Measurements from ENCODE around the gene MEIS2.

Gene MEIS2

DNA sequence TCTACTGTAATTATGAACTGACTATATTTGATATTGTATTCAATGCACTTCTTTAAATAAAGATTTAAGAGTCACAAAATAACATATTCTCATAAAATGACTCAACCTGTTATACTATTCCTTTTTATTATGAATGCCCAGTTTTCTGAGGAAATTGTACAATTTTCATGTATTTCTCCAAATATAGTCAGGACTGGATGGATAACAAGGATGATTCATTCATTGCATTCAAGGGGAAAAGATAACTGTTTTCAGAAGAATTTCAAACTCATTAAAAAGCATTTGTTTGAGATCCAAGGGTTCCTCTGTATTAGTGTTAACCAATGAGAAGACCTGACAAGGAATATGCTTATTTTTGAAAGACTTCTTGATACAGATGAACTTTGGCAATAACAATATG is 163.7 kb downstream of the MEIS2 start:
- DNase-seq (ENCODE audit: low read depth in 2 of 2): no peak

- DNase-seq (ENCODE audit: low read depth in 2 of 2): no peak
Observed at GRCh38 chr15:36933255-36933990, 166.9 kb downstream of the MEIS2 start.

DNA sequence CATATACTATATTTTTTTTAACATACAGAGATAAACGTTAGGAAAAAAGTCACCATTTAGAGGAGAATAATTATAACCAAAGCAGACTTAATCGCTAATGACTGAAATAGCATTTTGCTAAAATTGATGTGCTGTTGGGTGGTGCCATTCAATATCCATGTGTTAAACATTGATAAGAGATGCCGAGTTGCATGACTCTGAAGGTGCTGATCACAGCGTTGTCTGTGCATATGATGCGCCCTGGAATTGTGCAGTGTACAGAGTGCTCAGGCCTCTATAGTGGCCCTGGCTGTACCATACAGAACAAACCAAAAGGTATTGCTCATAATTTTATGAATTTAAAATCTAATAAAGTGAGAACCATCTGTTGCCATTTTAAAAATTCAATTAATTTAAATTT is 168.3 kb downstream of the MEIS2 start:
- no peak for DNase-seq (ENCODE audit: low read depth in 2 of 2)

GRCh38 chr15:36931434-36931833 is 168.9 kb downstream of the MEIS2 start:
- no peak for DNase-seq (ENCODE audit: low read depth in 2 of 2)

DNA sequence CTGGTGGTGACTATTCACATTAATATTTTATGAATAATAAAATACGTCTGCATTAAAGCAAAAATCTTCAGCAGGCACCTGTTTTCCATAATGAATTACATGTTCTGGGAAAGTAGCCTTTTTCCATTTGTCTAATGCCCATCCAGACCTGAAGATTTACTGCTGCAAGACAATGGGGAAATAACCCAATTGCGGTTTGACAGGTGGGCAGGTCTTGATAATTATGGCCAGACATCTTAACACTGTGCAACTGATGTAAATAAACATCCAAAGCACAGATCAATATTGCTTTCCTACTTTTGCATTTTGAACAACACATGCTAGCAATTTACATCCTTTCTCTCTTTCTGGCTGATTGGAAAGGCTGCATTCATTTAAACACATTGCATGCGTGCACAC is 173.9 kb downstream of the MEIS2 start:
- no peak for DNase-seq (ENCODE audit: low read depth in 2 of 2)

- no peak for DNase-seq (ENCODE audit: low read depth in 2 of 2)
Observed at GRCh38 chr15:36925653-36926426, 174.5 kb downstream of the MEIS2 start.

DNA sequence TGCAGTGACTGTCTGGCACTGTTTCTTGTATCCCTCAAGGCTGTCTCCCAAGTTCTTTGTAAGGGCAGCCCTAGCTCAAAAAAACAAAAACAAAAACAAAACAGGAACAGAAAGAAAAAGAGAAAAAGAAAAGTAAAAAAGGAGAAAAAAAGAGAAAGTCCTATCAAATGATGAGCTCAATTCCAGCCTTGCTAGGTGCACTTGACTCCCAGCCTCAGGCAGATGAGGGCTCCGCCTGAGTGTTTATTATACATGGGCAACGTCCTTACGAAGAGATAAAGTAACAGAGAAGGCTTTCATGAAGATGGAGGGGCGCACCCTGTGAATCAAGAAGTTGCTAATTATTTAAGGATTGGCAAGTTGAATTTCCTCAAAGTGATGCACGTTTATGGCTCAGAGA is 175.3 kb downstream of the MEIS2 start:
- DNase-seq (ENCODE audit: low read depth in 2 of 2): no peak

- DNase-seq (ENCODE audit: low read depth in 2 of 2): no peak
Observed at GRCh38 chr15:36924034-36924433, 176.3 kb downstream of the MEIS2 start.

GRCh38 chr15:36921484-36922091 is 178.8 kb downstream of the MEIS2 start:
- DNase-seq (ENCODE audit: low read depth in 2 of 2): no peak

DNA sequence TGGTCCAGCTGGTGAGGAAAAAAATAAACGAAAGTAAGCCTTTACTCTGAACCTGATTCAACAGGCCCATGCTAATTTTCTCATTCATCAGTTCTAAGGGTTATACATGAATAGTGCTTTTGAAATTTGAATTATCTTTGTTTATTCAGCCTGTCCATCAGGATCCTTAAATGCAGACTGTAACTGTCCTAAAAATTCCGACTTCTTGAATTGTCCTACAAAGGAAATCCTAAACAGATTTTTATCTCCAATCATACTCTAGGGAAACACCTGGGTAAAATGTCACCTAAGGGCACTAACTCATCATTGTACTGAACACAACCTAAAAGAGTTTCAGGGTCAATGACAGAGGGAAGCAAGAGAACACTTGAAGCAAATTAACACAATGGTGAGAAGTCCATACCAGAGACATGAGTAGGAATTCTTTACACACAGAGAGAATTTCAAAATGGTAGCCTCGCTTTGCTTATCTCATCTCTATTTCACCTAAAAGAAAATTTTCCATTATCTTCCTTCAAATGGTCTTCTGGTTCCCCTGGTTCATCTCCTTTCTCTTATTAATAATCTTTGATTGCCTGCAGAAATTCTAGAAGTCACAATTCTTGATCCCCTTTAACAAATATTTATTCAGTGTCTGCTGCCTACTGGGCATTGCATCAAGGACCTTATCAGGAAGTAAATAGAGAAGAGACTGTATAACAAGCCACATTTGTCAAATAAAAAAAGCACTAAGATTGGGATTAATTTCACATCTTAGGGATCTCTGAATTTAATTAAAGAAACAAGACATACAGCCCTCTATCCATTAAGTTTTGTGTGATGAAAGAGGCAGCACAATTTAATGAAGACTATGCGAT is 182.7 kb downstream of the MEIS2 start:
- no peak for DNase-seq (ENCODE audit: low read depth in 2 of 2)

DNA sequence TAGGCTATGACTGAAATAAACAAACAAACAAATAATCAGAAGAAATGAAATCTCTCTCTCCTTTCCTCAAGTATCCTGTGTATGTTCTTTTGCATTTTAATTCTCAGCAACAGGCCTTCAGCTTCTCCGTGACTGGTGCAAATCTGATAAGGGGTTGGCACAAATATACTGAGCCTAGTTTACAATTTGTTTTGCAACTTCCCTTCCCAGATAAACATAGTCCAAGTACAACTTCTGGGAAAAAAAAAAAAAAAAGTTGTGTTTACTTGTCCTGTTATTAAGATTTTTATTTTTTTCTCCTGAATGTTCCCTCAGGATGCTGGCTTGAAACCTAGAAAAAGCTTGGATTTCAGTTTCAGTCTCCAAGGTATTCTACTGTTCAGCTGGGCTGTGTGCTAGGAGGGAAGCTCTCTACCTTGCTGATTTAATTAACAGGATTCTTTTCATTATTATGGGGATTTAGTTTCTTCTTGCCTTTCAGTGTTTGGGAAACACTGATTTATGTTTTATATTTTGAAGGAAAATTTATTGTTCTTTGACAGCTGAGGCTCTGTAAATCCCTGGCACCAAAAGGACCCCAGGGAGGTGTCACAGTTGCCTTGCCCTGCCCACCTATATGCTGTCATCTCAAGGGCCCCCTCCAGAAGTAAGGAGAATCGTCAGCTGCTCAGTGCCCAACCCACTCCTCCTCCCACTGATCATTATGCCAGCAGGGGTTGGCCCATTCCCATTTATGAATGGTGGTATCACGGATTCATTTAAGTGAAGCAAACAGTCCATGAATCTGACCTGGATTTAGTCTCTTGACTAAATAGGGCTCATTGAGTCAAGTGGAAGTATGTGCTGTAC is 185.2 kb downstream of the MEIS2 start:
- DNase-seq (ENCODE audit: low read depth in 2 of 2): no peak

GRCh38 chr15:36914466-36914865 is 185.9 kb downstream of the MEIS2 start:
- no peak for DNase-seq (ENCODE audit: low read depth in 2 of 2)

GRCh38 chr15:36912311-36912712 is 188.0 kb downstream of the MEIS2 start:
- no peak for DNase-seq (ENCODE audit: low read depth in 2 of 2)

DNA sequence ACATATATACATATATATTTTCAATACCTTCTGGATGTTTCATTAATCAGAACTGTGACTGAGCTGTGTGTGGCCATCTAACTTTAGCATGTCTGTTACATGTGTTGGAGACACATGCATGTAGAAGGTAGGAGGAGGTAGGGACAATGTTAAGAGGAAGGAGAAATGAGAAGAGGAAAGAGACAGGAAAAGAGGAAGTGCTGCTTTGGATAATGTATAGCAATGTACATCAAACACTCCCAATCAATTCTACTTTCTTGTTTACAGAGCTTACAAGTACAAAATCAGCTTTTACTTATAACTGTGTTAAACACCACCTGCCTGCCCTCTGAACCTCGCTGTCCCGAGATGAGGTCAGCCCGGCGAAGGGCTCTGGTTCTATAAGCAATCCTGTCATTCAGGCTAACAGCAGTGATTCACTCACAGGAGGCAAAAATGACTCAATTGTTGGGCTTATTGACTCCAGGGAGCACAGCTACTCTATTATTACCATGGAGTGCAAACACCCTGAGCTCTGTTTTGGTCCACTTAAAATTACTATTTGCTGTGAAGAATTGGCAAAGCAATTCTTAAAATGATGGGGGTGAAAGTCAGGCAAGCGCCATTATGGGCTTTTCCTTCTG is 188.9 kb downstream of the MEIS2 start:
- DNase-seq (ENCODE audit: low read depth in 2 of 2): no peak

- no peak for DNase-seq (ENCODE audit: low read depth in 2 of 2)
Observed at GRCh38 chr15:36908991-36909390, 191.4 kb downstream of the MEIS2 start.

DNA sequence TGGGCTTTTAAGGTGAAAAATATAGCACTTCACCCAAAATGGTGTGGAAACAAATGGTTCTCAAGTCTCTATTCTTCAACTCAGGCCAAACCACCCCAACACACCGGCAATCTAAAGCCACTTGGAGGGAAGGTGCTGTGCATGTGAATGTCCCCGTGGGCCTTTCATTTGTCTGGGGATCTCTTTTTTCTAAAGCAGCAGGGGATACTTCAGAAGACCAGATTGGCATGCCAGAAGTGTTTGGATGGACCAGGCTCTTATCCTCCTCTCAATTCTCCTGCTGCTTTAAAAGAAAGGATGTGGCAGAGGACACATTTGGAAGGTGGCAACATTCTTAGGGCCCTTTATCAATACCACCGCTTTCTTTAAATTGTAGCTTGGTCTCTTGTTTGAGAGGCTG is 193.1 kb downstream of the MEIS2 start:
- no peak for DNase-seq (ENCODE audit: low read depth in 2 of 2)

DNA sequence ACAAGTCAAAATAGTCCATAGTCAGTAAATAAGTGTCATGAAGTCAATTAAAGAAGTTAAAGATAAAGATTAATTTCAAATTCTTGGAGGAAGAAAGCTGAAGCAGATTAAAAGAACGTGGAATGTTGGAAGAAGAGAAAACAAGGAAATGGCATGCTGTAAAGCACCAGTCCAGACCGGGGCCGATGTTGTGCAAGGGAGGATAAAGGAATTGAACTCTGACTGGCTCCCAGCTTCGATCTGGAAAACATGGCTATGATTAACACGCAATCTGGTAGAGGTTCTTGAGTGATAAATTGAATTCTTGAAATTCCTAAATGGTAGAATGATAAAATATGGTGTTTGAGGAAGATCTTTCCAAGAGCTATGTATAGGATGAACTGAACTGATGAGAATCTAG is 194.4 kb downstream of the MEIS2 start:
- DNase-seq (ENCODE audit: low read depth in 2 of 2): no peak

- no peak for DNase-seq (ENCODE audit: low read depth in 2 of 2)
Observed at GRCh38 chr15:36904715-36905114, 195.6 kb downstream of the MEIS2 start.

DNA sequence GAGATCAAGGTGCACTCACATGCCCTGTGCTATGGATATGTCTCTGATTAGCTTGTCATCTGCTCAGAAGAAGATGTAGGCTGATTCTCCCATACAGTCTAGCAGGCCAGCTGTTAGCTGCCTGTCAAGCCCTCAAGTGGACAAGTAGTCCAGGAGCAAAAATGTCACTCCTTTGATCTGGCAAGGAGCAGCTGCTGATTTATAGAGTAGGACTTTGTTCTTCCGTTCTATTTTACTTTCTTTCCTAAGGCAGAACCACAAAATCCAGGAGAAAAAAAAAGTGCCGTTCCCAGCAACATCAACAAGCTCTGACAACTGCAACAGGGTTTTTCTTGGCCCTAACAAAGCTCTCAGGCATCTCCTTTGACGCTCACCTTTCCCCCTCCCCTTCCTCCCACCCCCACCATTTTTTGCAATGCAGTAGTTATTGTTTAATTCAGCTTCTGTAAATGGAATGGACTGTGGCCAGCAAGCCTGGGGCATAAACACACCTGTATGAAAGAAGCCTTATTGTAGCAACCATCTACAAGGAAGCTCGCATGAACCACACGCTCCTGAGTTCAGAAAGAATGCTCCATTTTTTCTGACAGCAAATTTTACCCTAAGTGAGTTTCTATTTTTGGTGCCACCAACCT is 196.3 kb downstream of the MEIS2 start:
- DNase-seq (ENCODE audit: low read depth in 2 of 2): no peak

DNA sequence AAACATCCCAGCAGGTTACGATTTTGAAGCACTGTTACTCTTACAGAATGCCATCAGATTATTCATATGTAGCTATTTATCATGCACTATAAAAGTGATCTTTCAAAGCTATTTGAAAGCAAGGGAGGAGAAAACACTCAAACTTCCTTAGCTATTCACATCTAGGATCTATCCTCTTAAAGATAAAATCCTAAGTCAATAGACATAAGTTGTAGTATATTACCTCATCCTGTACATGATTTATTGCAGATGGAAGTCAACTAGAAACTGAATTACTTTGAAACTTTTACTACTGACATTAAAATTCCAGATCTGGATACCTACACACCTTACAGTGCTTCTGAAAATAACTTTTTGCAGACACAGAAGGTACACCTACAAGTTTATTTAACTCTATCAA is 197.2 kb downstream of the MEIS2 start:
- DNase-seq (ENCODE audit: low read depth in 2 of 2): no peak
